ENCODE measurements around the gene ERMP1. TPM values are rescaled to one million over a fixed set of nuclear protein-coding genes. Genes with fewer than 3 reads are reported as not detected.
A peak's percentile ranks its signal among the peaks of the same experiment; 100 is the strongest.
"Not testable (repeated sequence)": the region's sequence is repeated elsewhere in the genome, so short reads cannot be mapped to it uniquely, and the experiment has no call there.

ERMP1 gene
- total and polyA plus RNA-seq, 2 of the 8 experiments (the other 6 are each of a cell fraction or from before 2014, with no cell fraction given): 12.8 to 16.7 TPM

GRCh38 chr9:5832538-5833529 is at the start of gene ERMP1 (continued):
- TF ChIP-seq SIN3A (conservative IDR thresholded peaks at IDR 0.05 in 1 of 2, IDR thresholded peaks at IDR 0.05 in 1 of 2; ENCODE audit: low read depth in 1 of 2, low read length in 2 of 2) (0 out of 4 replicates have a peak, but pooled peaks have one; percentile 4 to 19), TBP (IDR thresholded peaks at IDR 0.05; ENCODE audit: low read depth, low read length) (peak; percentile 50; the same call in 1 of the 2 replicates), ASH2L (IDR thresholded peaks at IDR 0.05; ENCODE audit: low read length) (peak; percentile 88), TAF1 (IDR thresholded peaks at IDR 0.05; ENCODE audit: low read depth, low read length) (peak; percentile 70), KDM4A (IDR thresholded peaks at IDR 0.05; ENCODE audit: low read depth, low read length, severe bottlenecking) (peak; percentile 95), NRF1 (IDR thresholded peaks at IDR 0.05; ENCODE audit: low read depth, low read length) (peak; percentile 40; the same call in 1 of the 2 replicates)

- H3K23me2 ChIP-seq (ENCODE audit: low read depth, low read length); H3K18ac ChIP-seq (ENCODE audit: extremely low read depth, low read length); H3K14ac ChIP-seq (ENCODE audit: insufficient read length); H2BK5ac ChIP-seq (ENCODE audit: low read depth, low read length); POLR2A ChIA-PET (ENCODE audit: partially characterized antibody); H3K36me3 ChIP-seq (ENCODE audit: control insufficient read depth in 2 of 4, insufficient read depth in 4 of 4, low read length in 3 of 4); H2BK120ac ChIP-seq (replicated peaks; ENCODE audit: low read depth, low read length); H3K56ac ChIP-seq (replicated peaks; ENCODE audit: insufficient read length, low read depth, low read length); H3K4me3 ChIP-seq (ENCODE audit: extremely low read depth in 1 of 4, insufficient read depth in 2 of 4, low read depth in 3 of 4, low read length in 4 of 4); H3K4me2 ChIP-seq (ENCODE audit: insufficient read depth in 1 of 2, low read depth in 2 of 2, low read length in 2 of 2); H3K27me3 ChIP-seq (replicated peaks in 1 of 4; ENCODE audit: control insufficient read depth in 3 of 4, extremely low read depth in 1 of 4, insufficient read depth in 3 of 4, low read length in 3 of 4); H3K9ac ChIP-seq (replicated peaks in 1 of 4; ENCODE audit: extremely low read depth in 1 of 4, low read depth in 3 of 4, low read length in 3 of 4); H4K91ac ChIP-seq (replicated peaks; ENCODE audit: insufficient read length, low read length); H4K8ac ChIP-seq (ENCODE audit: extremely low read depth, insufficient read depth, low read length); H2BK20ac ChIP-seq (ENCODE audit: low read length); H3K4me1 ChIP-seq (replicated peaks in 1 of 4; ENCODE audit: control insufficient read depth in 3 of 4, insufficient read depth in 4 of 4, low read length in 3 of 4); H3K23ac ChIP-seq (ENCODE audit: insufficient read length); H4K20me1 ChIP-seq (replicated peaks in 1 of 2; ENCODE audit: control insufficient read depth in 1 of 2, insufficient read depth in 2 of 2, low read length in 2 of 2); H3K4ac ChIP-seq (replicated peaks; ENCODE audit: insufficient read length, low read depth, low read length); H4K5ac ChIP-seq (ENCODE audit: insufficient read length, low read depth, low read length); H3K79me2 ChIP-seq (ENCODE audit: control insufficient read depth in 1 of 2, insufficient read depth in 2 of 2, low read length in 2 of 2); H2BK15ac ChIP-seq (ENCODE audit: low read length); H3K79me1 ChIP-seq (ENCODE audit: low read depth, low read length); H2AK5ac ChIP-seq (ENCODE audit: low read depth, low read length); H2BK12ac ChIP-seq (ENCODE audit: low read depth, low read length); H3K9me3 ChIP-seq (ENCODE audit: insufficient read depth in 2 of 2, low read depth in 1 of 2, low read length in 1 of 2); H3K27ac ChIP-seq (ENCODE audit: low read depth, low read length); DNase-seq (ENCODE audit: low read depth in 1 of 2, low spot score in 2 of 2); H2AFZ ChIP-seq (ENCODE audit: low read length); FAIRE-seq: not testable (repeated sequence)
- 97% methylated on average over 2 of the region's 5 CpGs; no CpG with 5 or more reads in 1 of the 2 experiments for WGBS, 2 experiments (ENCODE audit: extremely low coverage in 1 of 2, insufficient coverage in 1 of 2, insufficient read length in 1 of 2, insufficient replicate concordance in 2 of 2, low coverage in 1 of 2, low lambda C conversion rate in 2 of 2, missing lambda C conversion rate in 1 of 2)
- CTCF ChIA-PET (ENCODE audit: partially characterized antibody): interaction anchor here (0.9 kb wide), 1 partner anchor 9 kb away, joined by 3 read pairs; no protein-coding TSS in a partner anchor
Observed at GRCh38 chr9:5882244-5883012, 49.5 kb upstream of the ERMP1 start.

Measured in H1 (cell line).